ENCODE results near the gene CDKN2B-AS1.

Gene CDKN2B-AS1

GRCh38 chr9:22033012-22033630 lies 38.5 kb downstream of the CDKN2B-AS1 start:
- 92 to 95% methylated on average over 8 of the region's 8 CpGs for WGBS, 2 experiments
- Histone ChIP-seq H3K9me3 (ENCODE audit: control insufficient read depth, low read length) (no peaks in the 10 kb centered on the region), H3K4me3 (ENCODE audit: insufficient read depth, low read depth, low read length) (no peak overlapping the region), H3K4me1 (ENCODE audit: control insufficient read depth, insufficient read depth, low read length) (no peaks in the 10 kb centered on the region), H3K36me3 (ENCODE audit: control insufficient read depth, insufficient read depth, low read length) (no peaks in the 10 kb centered on the region), H3K27ac (ENCODE audit: insufficient read depth, low read depth, low read length, poor library complexity, severe bottlenecking) (no peak overlapping the region), H3K27me3 (ENCODE audit: control insufficient read depth, insufficient read depth, low read length, poor library complexity, severe bottlenecking) (no peaks in the 10 kb centered on the region)

GRCh38 chr9:22035591-22036011 lies 41.0 kb downstream of the CDKN2B-AS1 start:
- Histone ChIP-seq H3K27me3 (ENCODE audit: control insufficient read depth, insufficient read depth, low read length, poor library complexity, severe bottlenecking) (no peaks in the 10 kb centered on the region), H3K36me3 (ENCODE audit: control insufficient read depth, insufficient read depth, low read length) (no peaks in the 10 kb centered on the region), H3K4me3 (ENCODE audit: insufficient read depth, low read depth, low read length) (no peak overlapping the region), H3K27ac (ENCODE audit: insufficient read depth, low read depth, low read length, poor library complexity, severe bottlenecking) (no peak overlapping the region), H3K9me3 (ENCODE audit: control insufficient read depth, low read length) (no peaks in the 10 kb centered on the region), H3K4me1 (ENCODE audit: control insufficient read depth, insufficient read depth, low read length) (no peaks in the 10 kb centered on the region)
- whole genome bisulfite sequencing, 2 experiments = 92 to 95% methylated on average over 2 of the region's 2 CpGs

- Histone ChIP-seq H3K4me3 (ENCODE audit: insufficient read depth, low read depth, low read length) (no peak overlapping the region), H3K4me1 (ENCODE audit: control insufficient read depth, insufficient read depth, low read length) (no peaks in the 10 kb centered on the region), H3K27me3 (ENCODE audit: control insufficient read depth, insufficient read depth, low read length, poor library complexity, severe bottlenecking) (no peaks in the 10 kb centered on the region), H3K27ac (ENCODE audit: insufficient read depth, low read depth, low read length, poor library complexity, severe bottlenecking) (no peak overlapping the region), H3K9me3 (ENCODE audit: control insufficient read depth, low read length) (no peaks in the 10 kb centered on the region), H3K36me3 (ENCODE audit: control insufficient read depth, insufficient read depth, low read length) (no peaks in the 10 kb centered on the region)
- 84 to 100% methylated on average over 3 to 4 of the region's 4 CpGs for WGBS, 2 experiments
These were observed 42.5 kb downstream of the CDKN2B-AS1 start for GRCh38 chr9:22036866-22037626.

- Histone ChIP-seq H3K9me3 (ENCODE audit: control insufficient read depth, low read length) (no peaks in the 10 kb centered on the region), H3K36me3 (ENCODE audit: control insufficient read depth, insufficient read depth, low read length) (no peaks in the 10 kb centered on the region), H3K27me3 (ENCODE audit: control insufficient read depth, insufficient read depth, low read length, poor library complexity, severe bottlenecking) (no peaks in the 10 kb centered on the region), H3K4me3 (ENCODE audit: insufficient read depth, low read depth, low read length) (no peak overlapping the region), H3K27ac (ENCODE audit: insufficient read depth, low read depth, low read length, poor library complexity, severe bottlenecking) (no peak overlapping the region), H3K4me1 (ENCODE audit: control insufficient read depth, insufficient read depth, low read length) (no peaks in the 10 kb centered on the region)
- 73 to 85% methylated on average over 2 of the region's 2 CpGs for WGBS, 2 experiments
These were observed 43.5 kb downstream of the CDKN2B-AS1 start for GRCh38 chr9:22037954-22038690.

DNA sequence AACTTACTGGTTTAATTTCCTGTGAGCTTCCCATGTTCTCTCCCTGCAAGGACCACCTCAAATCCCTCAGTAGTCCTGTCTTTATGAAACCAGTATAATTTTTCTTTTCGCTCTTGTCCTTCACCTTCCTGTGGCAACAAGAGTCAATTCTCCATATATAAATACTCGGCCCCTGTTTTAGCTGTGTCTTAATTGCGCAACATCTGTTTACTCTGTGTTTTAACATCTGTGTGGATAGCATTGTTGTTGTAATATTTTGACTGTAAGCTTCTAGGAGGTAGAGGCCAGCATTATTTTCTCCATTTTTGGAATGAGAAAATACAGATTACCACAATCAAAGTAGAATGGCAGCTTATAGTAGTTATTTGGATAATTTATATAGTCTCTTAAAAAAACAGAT lies 44.7 kb downstream of the CDKN2B-AS1 start:
- Histone ChIP-seq H3K27ac (ENCODE audit: insufficient read depth, low read depth, low read length, poor library complexity, severe bottlenecking) (no peak overlapping the region), H3K27me3 (ENCODE audit: control insufficient read depth, insufficient read depth, low read length, poor library complexity, severe bottlenecking) (no peaks in the 10 kb centered on the region), H3K4me3 (ENCODE audit: insufficient read depth, low read depth, low read length) (no peak overlapping the region), H3K9me3 (ENCODE audit: control insufficient read depth, low read length) (no peaks in the 10 kb centered on the region), H3K4me1 (ENCODE audit: control insufficient read depth, insufficient read depth, low read length) (no peaks in the 10 kb centered on the region), H3K36me3 (ENCODE audit: control insufficient read depth, insufficient read depth, low read length) (no peaks in the 10 kb centered on the region)
- 93 to 100% methylated on average over 3 of the region's 3 CpGs for WGBS, 2 experiments

DNA sequence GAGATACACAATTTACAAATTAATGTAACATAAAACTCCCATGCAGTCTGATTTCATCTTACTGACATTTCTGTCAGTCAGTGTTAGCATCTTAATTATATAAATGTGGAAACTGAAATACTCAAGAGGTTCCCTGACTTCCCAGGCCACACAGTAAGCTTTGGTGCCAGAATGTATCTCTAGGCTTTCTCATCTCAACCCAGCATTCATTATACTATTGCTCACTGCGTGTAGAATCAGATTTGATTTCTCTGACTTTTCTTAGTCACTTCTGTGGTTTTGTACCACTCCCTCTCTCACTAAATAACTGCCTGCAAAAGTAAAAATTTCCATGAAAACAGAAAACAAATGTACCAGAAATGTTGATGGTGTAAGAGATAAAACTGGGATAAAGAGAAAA lies 46.2 kb downstream of the CDKN2B-AS1 start:
- WGBS, 2 experiments = 85 to 88% methylated on average over 1 of the region's 1 CpG
- no peaks in the 10 kb centered on the region for H3K4me1 ChIP-seq (ENCODE audit: control insufficient read depth, insufficient read depth, low read length)
- no peak overlapping the region for H3K27ac ChIP-seq (ENCODE audit: insufficient read depth, low read depth, low read length, poor library complexity, severe bottlenecking)
- no peaks in the 10 kb centered on the region for H3K27me3 ChIP-seq (ENCODE audit: control insufficient read depth, insufficient read depth, low read length, poor library complexity, severe bottlenecking)
- no peaks in the 10 kb centered on the region for H3K9me3 ChIP-seq (ENCODE audit: control insufficient read depth, low read length)
- H3K4me3 ChIP-seq (ENCODE audit: insufficient read depth, low read depth, low read length) = no peak overlapping the region
- no peaks in the 10 kb centered on the region for H3K36me3 ChIP-seq (ENCODE audit: control insufficient read depth, insufficient read depth, low read length)

- H3K4me3 ChIP-seq (ENCODE audit: insufficient read depth, low read depth, low read length) = no peak overlapping the region
- H3K9me3 ChIP-seq (ENCODE audit: control insufficient read depth, low read length) = no peaks in the 10 kb centered on the region
- WGBS, 2 experiments = 83 to 95% methylated on average over 1 of the region's 1 CpG
- no peak overlapping the region for H3K27ac ChIP-seq (ENCODE audit: insufficient read depth, low read depth, low read length, poor library complexity, severe bottlenecking)
- H3K36me3 ChIP-seq (ENCODE audit: control insufficient read depth, insufficient read depth, low read length) = no peaks in the 10 kb centered on the region
- H3K27me3 ChIP-seq (ENCODE audit: control insufficient read depth, insufficient read depth, low read length, poor library complexity, severe bottlenecking) = no peaks in the 10 kb centered on the region
- no peaks in the 10 kb centered on the region for H3K4me1 ChIP-seq (ENCODE audit: control insufficient read depth, insufficient read depth, low read length)
These were observed 46.8 kb downstream of the CDKN2B-AS1 start for GRCh38 chr9:22041344-22041743.

DNA sequence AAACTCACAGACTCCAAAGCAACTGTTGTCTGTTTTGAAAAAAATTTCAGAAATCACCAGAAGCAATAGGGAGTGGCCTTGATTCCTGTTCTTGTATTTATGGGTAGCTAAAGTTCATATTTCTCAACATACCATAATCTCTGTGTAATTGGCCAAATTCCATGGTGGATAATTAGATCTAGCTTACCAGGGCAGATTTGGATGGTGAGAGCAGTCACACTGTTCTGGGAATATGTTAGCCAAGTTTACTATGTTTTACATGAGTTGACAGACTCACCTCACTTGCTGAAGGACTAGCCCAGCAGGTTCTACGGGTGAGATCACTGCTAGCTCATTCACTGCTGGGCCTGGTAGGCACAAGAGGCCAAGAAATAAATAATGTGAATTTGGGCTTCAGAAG lies 47.2 kb downstream of the CDKN2B-AS1 start:
- WGBS, 2 experiments = 78 to 87% methylated on average over 1 of the region's 1 CpG
- Histone ChIP-seq H3K27me3 (ENCODE audit: control insufficient read depth, insufficient read depth, low read length, poor library complexity, severe bottlenecking) (no peaks in the 10 kb centered on the region), H3K36me3 (ENCODE audit: control insufficient read depth, insufficient read depth, low read length) (no peaks in the 10 kb centered on the region), H3K27ac (ENCODE audit: insufficient read depth, low read depth, low read length, poor library complexity, severe bottlenecking) (no peak overlapping the region), H3K4me3 (ENCODE audit: insufficient read depth, low read depth, low read length) (no peak overlapping the region), H3K4me1 (ENCODE audit: control insufficient read depth, insufficient read depth, low read length) (no peaks in the 10 kb centered on the region), H3K9me3 (ENCODE audit: control insufficient read depth, low read length) (no peaks in the 10 kb centered on the region)

GRCh38 chr9:22043928-22044327 lies 49.3 kb downstream of the CDKN2B-AS1 start:
- WGBS, 2 experiments = 0 to 100% methylated on average over 1 of the region's 3 CpGs
- Histone ChIP-seq H3K4me1 (ENCODE audit: control insufficient read depth, insufficient read depth, low read length) (no peaks in the 10 kb centered on the region), H3K4me3 (ENCODE audit: insufficient read depth, low read depth, low read length) (no peak overlapping the region)

DNA sequence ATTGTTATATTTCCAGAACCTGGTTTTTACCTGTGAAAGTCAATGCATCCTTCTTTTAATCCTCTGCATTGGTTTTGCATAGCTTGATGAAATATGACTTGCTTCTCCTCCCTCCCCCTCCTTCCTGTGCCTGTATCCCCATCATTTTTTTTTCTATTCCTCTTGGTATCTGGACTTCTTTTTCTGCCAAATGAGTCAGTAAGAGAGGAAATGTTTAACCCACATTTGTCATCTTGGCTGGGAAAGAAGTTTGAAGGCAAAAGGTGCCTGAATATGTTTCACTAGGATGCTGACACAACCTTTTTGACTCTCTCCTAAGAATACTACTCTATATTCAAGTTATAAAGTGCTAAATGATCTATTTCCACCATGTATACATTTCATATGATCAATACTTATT lies 50.0 kb downstream of the CDKN2B-AS1 start:
- no peaks in the 10 kb centered on the region for H3K4me1 ChIP-seq (ENCODE audit: control insufficient read depth, insufficient read depth, low read length)
- no peak overlapping the region for H3K27ac ChIP-seq (ENCODE audit: insufficient read depth, low read depth, low read length, poor library complexity, severe bottlenecking)

More at GRCh38 chr9:22043928-22044327, 49.3 kb downstream of the CDKN2B-AS1 start:
- Histone ChIP-seq H3K27ac (ENCODE audit: insufficient read depth, low read depth, low read length, poor library complexity, severe bottlenecking) (no peak overlapping the region), H3K36me3 (ENCODE audit: control insufficient read depth, insufficient read depth, low read length) (no peaks in the 10 kb centered on the region), H3K27me3 (ENCODE audit: control insufficient read depth, insufficient read depth, low read length, poor library complexity, severe bottlenecking) (no peaks in the 10 kb centered on the region), H3K9me3 (ENCODE audit: control insufficient read depth, low read length) (no peaks in the 10 kb centered on the region)

More for the DNA sequence above, 50.0 kb downstream of the CDKN2B-AS1 start:
- H3K9me3 ChIP-seq (ENCODE audit: control insufficient read depth, low read length) = no peaks in the 10 kb centered on the region
- no peaks in the 10 kb centered on the region for H3K27me3 ChIP-seq (ENCODE audit: control insufficient read depth, insufficient read depth, low read length, poor library complexity, severe bottlenecking)
- no peaks in the 10 kb centered on the region for H3K36me3 ChIP-seq (ENCODE audit: control insufficient read depth, insufficient read depth, low read length)
- no peak overlapping the region for H3K4me3 ChIP-seq (ENCODE audit: insufficient read depth, low read depth, low read length)
